Prostate gland (tissue), 2 donors: ENCODE data around the gene RNPEP.

Source experiments
- CTCF ChIP-seq, 4 experiments: fragments of 200-600 bp in 2 of 4; fragments of 450-650 bp in 2 of 4; sonication (generic) in 2 of 4; IDR thresholded peaks; 1 replicate in 3 of 4; 2 replicates in 1 of 4; pipeline ENCODE4 v1.5.1; 2016 to 2019; ENCODE audit warnings: antibody characterized with exemption in 4 of 4, mild to moderate bottlenecking in 2 of 4, moderate library complexity in 2 of 4
- POLR2AphosphoS5 ChIP-seq: sonication (generic); formaldehyde crosslinking; IDR thresholded peaks from one replicate; pipeline ENCODE4 v1.6.1; 2017; ENCODE audit warnings: antibody characterized with exemption

DNA sequence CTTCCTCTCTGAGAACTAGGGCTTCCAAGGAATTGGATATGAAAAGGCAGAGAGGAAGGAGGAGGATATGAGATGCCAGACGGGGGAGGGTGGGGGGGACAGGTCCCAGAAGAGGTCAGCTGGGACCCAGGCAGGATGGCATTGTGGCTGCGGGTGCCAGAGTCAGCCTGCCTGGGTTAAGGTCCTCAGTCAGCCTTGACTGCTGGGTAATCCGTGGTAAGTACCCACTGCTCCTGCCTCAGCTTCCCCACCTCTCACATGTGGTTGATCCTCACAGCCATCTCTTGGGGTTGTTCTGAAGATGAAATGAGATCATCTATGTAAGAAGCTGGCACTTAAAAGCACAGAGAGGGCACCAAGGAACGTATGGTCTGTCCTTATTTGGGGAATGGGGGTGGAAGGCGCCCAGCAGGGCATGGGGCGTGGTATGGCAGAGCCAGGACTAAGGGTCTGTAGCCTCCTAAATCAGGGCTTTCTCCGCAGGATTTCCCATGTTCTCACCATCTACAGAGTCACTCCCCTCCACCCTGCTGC, 51.8 kb downstream of the RNPEP start:
- TF ChIP-seq POLR2AphosphoS5 (no peak), CTCF (IDR thresholded peaks at IDR 0.05) (no peak)
